ENCODE measurements around the gene RITA1.
"Not testable (repeated sequence)": the region's sequence is repeated elsewhere in the genome, so short reads cannot be mapped to it uniquely, and the experiment has no call there.

The RITA1 gene, protein sequence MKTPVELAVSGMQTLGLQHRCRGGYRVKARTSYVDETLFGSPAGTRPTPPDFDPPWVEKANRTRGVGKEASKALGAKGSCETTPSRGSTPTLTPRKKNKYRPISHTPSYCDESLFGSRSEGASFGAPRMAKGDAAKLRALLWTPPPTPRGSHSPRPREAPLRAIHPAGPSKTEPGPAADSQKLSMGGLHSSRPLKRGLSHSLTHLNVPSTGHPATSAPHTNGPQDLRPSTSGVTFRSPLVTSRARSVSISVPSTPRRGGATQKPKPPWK

DNA sequence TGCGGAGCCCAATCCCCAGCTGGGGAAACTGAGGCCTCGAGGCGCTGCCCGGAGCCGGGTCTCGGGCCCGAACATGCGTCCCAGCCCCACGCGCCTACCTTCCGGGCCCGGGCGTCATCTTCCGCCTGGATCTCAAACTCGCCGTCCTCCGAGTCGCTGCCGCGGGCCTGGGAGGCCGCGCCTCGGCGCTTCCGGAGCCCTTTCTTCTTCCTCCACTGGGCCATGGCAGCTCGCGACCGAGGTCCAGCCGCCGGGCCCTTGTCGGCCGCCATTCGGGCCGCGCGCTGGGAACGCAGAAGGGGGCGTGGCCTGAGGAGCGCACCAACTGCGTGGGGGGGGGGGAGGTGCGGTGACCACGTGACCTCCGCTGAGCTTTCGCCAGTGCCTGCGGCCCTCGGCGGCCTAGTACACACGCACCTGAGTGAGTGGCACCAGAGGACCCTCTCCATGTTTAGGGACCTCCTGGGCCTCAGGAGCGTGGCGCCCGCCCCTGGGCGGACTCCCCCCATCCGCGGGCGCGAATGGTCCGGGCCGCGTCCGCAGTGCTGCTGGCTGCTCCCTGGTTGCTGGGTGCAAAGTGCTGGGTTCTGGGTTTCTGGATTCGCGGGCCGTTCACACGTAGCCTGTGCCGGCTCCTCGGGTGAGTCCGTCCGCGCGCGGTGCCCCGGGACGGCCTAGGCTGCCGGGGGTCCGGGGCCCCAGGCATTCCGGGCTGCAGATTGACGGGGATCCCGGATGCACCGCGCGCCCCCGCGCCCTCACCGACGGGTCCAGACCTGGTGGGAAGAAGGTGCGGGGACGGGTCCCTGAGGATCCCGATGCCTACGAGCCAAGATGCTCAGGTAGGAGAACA, at the start of gene RITA1, which contains the start of gene DDX54:
RITA1 (plus strand) TSS at position 542 of the 853 bp plus-strand sequence. CDS start 1,026 bp downstream, outside the sequence.
DDX54 (minus strand) TSS at position 299 of the 853 bp plus-strand sequence; CDS start at position 272, 27 bp downstream.
- peak; percentile 79 for DNase-seq

DNA sequence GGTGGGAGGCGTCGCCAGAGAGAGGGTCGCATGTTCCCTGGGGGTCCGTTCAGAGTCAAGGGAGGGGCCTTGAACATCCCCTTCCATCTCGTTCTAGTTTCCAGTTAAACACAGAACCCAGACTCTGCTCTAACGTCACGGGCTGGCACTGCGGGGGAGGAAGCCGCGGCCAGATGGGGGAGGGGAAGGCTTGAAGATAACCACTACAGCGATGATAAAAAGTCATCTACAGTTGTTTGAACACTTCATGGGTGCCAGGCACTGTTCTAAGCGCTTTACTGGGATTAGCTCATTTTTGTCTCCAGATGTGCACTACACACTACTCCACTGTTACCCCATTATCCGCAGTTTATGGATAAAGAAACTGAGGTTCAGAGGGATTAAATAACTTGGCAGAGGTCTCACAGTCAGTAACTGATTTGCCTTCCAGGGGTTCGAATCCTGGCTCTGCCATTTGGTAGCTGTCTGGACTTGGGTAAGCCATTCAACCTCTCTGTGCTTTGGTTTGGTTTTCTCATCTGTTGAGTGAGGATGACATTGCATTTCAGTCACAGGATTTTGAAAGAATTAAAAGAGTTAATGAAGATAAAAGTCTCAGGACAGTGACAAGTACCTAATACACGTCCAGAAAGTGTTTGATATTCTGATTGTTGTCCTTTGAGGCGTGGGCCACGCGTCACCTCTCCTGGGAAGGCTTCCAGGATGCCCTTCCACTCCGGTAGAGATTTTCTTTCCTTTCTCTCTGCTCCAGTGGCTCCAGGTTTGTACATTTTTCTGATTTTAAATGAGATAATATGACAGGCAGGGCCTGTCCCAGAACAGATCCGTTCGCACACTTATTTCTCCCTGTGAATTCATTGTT, 49.2 kb upstream of the RITA1 start:
- peak; percentile 81 for DNase-seq

DNA sequence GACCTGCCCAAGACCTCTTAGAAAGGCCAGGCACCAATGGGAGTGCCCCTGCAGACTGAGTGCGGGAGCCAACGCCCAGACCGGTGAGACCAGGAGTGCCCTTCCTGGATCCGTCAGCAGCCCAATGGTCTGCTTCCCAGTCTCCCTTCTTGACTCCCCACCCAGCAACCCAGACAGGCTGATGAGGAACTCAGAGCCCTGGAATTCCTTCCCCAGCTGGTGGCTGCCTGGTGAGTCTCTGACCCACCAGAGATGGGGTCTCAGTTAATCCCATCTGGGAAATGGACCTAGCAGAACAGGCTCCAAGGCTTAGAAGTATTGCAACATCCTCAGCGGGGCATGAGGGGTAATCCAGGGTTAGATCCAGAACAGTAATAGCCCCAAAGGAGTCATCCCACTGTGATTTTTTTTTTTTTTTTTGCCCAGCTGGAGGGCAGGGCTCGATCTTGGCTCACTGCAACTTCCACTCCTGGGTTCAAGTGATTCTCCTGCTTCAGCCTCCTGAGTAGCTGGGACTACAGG, 48.5 kb upstream of the RITA1 start:
- no peak for DNase-seq

DNA sequence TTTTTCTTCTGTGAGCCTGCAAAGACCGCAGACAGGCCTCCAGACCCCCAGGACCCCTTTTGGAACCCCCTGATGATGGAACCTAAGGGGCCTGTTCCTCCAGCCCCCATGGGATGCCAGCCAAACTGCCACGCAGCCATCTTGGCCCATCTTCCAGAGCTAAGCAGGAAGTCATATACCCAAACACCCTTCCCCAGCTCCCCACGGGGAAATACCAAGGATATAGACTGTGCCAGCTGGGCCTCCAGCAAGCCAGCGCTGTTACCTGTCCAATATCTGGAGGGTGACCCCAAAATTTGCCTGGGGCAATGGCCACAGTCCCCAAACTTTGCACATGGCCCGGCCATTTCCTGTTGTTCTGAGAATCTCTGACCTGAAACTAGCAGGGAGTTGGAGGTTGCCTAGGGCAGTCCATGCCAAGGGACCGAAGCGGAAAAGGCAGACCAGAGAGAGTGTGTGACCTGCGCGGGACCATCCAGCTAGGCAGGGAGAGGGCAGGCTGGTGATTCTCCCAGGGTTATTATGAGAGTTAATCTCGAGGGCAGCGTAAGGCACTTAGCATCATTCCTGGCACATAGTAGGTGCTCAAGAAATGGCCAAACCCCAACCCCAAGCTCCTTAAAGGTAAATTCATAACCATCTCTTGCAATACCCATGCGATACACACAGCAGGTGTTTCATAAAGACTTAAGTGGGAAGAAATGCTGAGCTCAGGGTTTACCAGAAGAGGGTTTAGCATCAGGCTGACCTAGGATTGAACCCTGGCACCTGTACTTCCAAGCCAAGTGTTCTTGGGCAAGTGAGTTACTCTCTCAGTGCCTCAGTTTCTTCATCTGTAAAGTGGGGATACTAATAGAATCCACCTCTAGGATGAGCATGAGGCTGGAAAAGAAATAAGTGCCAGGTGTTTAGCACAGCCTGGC, 47.4 kb upstream of the RITA1 start:
- no peak for DNase-seq

DNA sequence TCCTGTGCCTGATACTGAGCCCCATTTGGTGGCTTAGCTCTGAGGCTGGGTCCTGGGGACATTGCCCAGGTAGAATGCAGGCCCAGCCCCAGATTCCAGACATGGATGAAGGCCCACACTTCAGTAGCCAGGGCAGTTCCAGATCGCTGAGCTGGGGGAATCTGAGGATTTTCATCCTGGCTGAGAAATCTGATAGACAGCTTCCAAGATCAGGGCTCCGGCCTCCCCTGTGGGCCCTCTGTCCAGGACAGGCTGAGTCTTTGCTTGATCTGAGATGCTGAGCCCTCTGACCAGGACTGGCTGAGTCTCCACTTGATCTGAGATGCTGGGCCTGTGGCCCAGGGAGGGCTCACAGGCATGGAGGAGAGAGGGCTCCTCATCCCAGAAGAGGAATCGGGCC, 46.7 kb upstream of the RITA1 start:
- no peak for DNase-seq

DNA sequence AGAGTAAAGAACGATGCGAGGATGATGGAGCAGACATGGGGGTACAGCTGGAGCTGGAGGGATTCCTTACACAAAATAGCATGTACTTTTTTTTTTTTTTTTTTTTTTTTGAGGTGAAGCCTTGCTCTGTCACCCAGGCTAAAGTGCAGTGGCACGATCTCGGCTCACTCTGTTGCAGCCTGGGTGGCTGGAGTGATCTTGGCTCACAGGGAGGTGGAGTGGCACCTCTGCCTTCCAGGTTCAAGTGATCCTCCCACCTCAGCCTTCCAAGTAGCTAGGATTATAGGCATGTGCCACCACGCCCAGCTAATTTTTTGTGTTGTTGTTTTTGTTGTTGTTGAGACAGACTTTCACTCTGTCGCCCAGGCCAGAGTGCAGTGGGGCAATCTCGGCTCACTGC, 44.8 kb upstream of the RITA1 start:
- DNase-seq = no peak

DNA sequence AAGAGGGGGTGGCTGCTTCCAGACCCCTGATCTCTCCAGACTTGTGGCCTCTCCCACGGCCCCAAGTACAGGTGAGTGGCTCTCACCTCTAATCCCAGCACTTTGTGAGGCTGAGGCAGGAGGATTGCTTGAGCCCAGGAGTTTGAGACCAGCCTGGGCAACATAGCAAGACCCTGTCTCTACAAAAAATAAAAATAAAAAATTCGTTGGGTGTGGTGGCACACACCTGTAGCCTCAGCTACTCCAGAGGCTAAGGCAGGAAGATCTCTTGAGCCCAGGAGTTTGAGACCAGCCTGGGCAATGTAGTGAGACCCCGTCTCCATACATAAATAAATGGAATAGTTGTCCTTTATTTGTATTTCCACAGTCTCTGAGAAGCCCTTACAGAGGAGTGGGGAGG, 43.8 kb upstream of the RITA1 start:
- not testable (repeated sequence) for DNase-seq

DNA sequence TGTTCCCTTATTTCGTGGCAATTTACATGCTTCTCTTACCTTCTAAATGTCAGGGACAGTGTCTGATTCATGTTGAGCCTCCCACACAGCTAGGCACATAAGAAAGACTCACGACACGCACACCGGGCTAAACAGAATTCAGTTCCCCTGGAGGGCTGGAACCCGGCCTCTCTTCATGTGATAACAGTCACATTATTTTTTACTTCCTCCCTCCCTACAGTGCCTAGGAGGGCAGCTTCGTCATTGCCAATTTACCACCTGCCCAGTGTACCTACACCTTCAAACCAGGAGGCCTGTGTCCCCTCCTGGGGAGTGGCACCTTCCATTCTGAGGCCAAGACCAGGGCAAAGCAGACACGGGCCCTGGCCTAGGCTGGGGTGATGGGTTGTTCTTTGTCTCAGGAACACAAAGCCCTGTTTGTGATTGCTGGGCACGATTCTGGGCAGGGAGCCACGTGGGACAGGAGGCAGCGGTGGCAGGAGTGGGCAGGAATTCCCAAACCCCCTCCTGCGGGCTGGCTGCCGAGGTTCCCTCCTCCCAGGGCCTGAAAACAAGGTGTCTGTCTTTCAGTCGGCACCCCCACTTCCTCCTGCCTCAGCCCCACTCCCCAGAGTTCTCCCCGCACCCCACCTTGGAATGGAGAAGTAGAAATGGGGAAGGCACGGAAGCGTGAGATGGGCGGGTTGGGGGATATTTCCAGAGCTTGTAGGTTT, 43.2 kb upstream of the RITA1 start:
- peak; percentile 47 for DNase-seq

DNA sequence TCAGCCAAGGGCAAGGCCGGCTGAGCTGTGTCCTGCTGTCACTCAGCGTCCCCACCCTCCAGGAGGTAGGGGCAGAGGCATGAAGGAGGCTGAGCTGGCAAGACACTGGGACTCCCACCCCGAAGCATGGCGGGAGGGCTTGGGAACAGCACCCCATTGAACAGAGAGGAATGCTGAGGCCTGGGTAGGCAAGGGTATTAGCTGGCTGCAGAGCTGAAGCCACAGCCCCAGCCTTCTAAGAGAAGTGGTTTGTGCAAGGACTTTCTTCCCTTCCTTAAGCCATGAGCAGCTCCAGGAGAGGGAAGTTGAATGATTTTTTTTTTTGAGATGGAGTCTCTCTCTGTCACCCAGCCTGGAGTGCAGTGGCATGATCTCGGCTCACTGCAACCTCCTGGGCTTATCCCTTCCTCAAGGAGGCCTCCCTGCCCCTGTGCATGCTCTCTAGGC, 42.6 kb upstream of the RITA1 start:
- DNase-seq = no peak

DNA sequence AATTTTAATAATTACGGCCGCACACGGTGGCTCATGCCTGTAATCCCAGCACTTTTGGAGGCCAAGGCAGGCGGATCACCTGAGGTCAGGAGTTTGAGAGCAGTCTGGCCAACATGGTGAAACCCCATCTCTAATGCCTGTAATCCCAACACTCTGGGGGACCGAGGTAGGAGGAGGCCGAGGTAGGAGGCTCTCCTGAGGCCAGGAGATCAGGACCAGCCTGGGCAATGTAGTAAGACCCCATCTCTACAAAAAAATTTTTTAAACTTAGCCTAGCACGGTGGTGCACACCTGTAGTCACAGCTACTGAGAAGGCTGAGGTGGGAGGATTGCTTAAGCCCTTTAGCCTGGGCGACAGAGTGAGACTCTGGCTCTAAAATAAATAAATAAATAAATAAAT, 41.6 kb upstream of the RITA1 start:
- DNase-seq = no peak

DNA sequence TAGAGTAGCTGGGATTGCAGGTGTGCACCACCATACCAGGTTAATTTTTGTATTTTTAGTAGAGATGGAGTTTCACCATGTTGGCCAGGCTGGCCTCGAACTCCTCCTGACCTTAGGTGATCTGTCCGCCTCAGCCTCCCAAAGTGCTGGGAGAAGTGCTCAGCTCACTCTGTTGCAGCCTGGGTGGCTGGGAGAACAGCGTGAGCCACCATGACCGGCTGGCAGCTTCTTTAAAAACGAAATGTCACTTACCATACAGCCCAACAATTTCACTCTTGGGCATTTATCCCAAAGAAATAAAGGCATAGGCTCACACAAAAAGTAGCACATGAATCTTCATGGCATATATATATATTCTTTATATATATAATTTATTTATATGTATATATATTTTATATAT, 40.7 kb upstream of the RITA1 start:
- no peak for DNase-seq

DNA sequence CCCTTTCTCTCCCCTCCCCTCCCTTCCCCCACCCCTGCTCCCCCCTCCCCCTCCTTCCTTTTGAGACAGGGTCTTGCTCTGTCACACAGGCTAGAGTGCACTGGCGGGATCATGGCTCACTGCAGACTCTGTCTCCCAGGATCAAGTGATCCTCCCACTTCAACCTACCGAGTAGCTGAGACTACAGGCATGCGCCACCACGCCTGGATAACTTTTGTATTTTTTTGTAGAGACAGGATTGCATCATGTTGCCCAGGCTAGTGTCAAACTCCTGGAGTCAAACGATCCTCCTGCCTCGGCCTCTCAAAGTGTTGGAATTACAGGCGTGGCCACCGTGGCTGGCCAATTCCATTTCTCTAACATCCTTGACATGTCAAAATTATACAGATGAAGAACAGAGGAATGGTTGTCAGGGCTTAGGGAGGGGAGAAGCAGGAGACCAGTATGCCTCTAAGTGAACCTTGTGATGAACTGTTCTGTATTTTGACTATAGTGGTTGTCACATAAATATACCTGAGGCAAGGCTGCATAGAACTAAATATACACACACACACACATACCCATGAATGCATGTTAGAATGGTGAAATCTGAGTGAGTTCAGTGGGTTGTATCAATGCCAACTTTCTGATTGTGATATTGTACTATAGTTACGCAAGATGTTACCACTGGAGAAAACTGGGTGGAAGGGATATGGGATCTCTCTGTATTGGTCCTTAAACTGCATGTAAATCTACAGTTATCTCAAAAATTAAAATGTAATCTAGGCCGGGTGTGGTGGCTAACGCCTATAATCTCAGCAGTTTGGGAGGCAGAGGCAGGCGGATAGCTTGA, 39.6 kb upstream of the RITA1 start:
- no peak for DNase-seq

DNA sequence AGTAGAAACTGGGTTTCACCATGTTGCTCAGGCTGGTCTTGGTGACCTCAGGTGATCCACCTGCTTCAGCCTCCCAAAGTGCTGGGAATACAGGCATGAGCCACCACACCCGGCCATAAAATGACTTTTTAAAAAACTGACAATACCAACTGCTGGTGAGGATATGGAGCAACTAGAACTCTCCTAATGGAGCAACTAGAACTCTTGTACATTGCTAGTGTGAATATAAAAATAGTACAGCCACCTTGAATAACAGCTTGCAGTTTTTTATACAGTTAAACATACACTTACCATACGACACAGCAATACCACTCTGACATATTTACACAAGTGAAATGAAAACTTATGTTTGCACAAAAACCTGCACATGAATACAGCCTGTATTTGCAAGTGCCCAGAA, 38.5 kb upstream of the RITA1 start:
- DNase-seq = no peak

DNA sequence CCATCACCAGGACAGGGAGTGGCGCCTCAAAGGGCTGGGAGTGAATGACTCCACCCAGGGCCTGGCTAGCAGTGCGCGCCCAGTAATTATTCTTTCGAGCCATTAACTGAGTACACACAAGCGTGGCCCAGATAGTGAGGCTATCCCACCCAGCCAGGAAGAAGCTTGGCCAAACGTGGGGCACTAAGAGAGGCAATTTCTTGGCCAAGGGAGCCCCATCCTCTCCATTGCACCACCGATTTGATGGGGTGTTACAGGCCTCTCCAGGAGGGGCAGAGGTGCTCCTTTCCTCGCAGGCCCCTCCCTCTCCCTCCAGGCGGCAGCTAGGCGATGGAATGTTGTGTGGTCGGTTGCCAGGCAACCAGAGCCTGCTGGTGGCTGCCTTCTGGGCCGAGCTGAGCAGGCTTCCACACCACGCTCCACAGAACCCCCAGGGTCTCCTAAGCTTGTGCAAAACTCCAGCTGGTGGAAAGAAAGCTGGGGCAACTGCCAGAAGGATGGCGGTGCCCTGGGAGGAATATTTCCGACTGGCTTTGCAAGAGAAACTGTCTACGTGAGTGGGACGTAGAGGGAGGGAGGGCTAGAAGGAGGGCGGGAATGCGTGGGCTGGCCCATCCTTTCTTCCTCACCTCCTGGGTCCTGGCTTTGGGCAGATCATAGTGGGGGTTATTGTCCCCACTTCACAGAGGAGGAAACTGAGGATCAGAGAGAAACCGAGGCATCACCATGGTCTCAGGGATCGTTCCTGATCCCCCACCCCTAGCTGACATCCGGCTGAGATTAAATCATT, 36.0 kb upstream of the RITA1 start, which contains the start of gene CFAP73:
CFAP73 (plus strand) TSS at position 364 of the 790 bp plus-strand sequence; CDS start at position 498, 134 bp downstream.
- no peak for DNase-seq

DNA sequence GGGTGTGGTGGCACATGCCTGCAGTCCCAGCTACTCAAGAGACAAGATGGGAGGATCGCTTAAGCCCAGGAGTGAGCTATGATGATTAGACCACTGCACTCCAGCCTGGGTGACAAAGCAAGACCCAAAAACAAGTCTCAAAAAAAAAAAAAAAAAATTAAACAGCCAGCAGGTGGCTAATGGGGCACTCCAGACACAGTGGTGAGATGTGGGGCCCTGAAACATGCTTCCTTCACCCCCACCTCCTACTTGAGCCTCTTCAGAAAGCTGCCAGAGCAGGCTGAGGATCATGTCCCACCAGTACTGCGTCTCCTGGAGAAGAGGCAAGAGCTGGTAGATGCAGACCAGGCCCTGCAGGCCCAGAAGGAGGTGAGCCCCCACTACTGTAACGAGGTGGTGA, 33.9 kb upstream of the RITA1 start:
- DNase-seq = no peak

DNA sequence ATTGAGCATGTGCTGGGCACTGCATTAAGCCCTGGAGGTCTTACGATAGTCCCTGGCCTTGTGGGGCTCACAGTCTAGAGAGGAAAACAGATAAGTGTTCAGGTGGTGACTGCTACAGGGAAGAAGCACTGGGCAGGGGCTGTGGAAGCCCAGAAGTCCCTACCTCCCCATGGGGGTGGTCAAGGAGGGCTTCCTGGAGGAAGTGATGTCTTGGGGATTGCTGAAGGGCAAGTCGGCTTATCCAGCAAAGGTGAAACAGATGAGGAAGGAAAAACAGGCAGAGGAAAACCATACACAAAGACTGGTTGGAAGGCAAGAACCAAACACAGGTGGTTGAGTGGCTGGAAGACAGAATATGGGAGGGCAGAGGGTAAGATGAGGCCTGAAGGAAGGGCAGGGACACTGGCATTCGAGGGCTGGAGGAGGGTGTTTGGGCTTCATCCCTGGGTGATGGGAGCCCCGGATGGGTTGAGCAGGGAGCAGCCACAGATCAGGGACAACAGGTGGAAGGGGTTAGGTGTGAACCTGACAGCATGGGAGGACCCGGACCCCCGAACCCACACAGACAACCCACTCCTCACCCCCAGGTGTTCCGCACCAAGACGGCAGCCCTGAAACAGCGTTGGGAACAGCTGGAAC, 33.2 kb upstream of the RITA1 start:
- no peak for DNase-seq

DNA sequence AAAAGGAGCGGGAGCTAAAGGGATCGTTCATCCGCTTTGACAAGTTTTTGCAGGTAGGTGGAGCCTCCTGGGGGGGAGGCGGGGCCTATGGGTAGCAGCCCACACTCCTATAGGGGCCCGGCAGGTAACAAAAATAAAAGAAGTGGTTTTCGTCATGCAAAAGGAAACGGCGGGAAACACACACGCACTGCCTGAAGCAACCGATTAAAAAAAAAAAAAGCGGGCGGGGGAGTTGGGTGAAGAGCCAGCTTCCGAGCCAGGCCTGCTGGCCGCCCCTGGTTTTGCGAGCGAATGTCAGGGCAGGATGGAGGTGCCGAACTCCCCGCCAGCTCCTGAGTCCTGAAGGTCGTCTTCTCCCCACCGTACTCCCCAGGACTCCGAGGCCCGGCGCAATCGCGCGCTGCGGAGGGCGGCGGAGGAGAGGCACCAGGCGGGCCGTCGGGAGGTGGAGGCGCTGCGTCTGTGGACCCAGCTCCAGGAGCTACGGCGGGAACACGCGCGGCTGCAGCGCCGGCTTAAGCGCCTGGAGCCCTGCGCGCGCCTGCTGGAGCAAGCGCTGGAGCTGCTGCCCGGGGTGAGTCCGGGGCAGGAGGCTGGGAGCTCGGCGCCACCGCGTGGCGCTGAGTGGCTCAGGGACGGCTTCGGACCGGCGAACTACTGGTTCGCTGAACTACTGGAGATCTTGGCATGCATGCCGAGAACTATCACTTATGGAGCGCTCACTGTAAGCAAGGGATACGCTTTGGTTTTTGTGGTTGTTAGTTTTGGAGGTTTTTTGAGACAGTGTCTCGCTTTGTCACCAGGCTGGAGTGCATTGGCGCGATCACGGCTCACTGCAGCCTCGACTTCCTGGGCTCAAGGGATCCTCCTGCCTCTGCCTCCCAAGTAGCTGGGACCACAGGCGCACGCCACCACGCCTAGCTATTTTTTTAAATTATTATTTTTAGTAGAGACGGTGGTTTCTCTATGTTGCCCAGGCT, 32.4 kb upstream of the RITA1 start:
- DNase-seq = peak; percentile 67
